Stimulated activated CD4-positive, alpha-beta T cell treated with anti-CD3 and anti-CD28 coated beads, Interleukin-15, amount 100 ng/mL, for 48 hours (primary cell): ENCODE data around the gene ACTR3C.
"Not testable (repeated sequence)": the region's sequence is repeated elsewhere in the genome, so short reads cannot be mapped to it uniquely, and the experiment has no call there.

Experiments used
- DNase-seq, 2 donors: peaks; one replicate each; pipeline ENCODE4 v3.0.0-alpha.2; 2020; ENCODE audit warnings: low read depth in 2 of 2

The ACTR3C gene

DNA sequence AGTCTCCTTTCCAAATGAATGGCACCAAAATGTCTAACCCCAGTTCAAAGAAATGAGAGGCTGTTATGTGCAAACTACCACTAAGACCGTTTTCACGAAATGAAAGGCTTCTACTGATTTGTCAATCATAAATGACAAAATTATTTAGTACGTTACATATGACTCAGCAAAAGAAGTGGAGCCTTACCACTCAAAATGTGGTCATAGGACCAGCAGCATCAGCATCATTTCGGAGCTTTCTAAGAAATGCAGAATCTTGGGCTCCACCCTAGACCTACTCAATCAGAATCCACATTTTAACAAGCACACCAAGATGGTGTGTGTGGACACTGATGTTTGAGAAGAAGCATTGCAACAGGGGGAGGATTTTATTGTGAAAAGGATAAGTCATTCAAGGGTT lies 120.5 kb downstream of the ACTR3C start:
- DNase-seq, result not testable (repeated sequence)
